Spleen (tissue), 7 donors: ENCODE results near the gene TRIM69.

Source experiments
- POLR2A ChIP-seq, 3 donors: fragments of 450-650 bp; IDR thresholded peaks; one replicate each; pipeline ENCODE4 v1.5.1; 2017; ENCODE audit warnings: antibody characterized with exemption in 3 of 3, mild to moderate bottlenecking in 1 of 3
- POLR2AphosphoS5 ChIP-seq, 3 donors: sonication (generic); formaldehyde crosslinking; IDR thresholded peaks; one replicate each; pipeline ENCODE4 v1.5.1; 2017; ENCODE audit warnings: antibody characterized with exemption in 3 of 3
- TF ChIP-seq, protein P1 (sequence below), 11 experiments: fragments of 200-600 bp in 7 of 11; fragments of 450-650 bp in 4 of 11; sonication (generic) in 4 of 11; IDR thresholded peaks in 8 of 11; conservative IDR thresholded peaks in 3 of 11; 1 replicate in 7 of 11; 2 replicates in 4 of 11; pipeline versions ENCODE4 v1.4.0 to v1.8.0; 2016 to 2021; ENCODE audit warnings: antibody characterized with exemption in 11 of 11, inconsistent platforms in 4 of 11, mild to moderate bottlenecking in 1 of 11
- donor health status: DM: no; HTN: no; CAD: no; lungs with moderate emphysema.
- donor health status: DM: no; HTN: no; CAD: no.
- donor health status: DM: no; HTN: no; CAD: no.

GRCh38 chr15:44694416-44694815 is 41.9 kb upstream of the TRIM69 start:
- TF ChIP-seq POLR2AphosphoS5 (IDR thresholded peaks at IDR 0.05) (no peak), POLR2A (IDR thresholded peaks at IDR 0.05) (no peak)
- TF ChIP-seq, protein P1, sequence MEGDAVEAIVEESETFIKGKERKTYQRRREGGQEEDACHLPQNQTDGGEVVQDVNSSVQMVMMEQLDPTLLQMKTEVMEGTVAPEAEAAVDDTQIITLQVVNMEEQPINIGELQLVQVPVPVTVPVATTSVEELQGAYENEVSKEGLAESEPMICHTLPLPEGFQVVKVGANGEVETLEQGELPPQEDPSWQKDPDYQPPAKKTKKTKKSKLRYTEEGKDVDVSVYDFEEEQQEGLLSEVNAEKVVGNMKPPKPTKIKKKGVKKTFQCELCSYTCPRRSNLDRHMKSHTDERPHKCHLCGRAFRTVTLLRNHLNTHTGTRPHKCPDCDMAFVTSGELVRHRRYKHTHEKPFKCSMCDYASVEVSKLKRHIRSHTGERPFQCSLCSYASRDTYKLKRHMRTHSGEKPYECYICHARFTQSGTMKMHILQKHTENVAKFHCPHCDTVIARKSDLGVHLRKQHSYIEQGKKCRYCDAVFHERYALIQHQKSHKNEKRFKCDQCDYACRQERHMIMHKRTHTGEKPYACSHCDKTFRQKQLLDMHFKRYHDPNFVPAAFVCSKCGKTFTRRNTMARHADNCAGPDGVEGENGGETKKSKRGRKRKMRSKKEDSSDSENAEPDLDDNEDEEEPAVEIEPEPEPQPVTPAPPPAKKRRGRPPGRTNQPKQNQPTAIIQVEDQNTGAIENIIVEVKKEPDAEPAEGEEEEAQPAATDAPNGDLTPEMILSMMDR (IDR thresholded peaks at IDR 0.05 in 8 of 11, conservative IDR thresholded peaks at IDR 0.05 in 3 of 11) = no peak
